ENCODE measurements around the gene TST. TPM values are rescaled to one million over a fixed set of nuclear protein-coding genes. Genes with fewer than 3 reads are reported as not detected.

TST gene
- total RNA-seq, 3 donors from 2014 or later (not counting 1 experiment from before 2014, with no cell fraction given), result 3.1 to 4.9 (median 4.3) TPM

DNA sequence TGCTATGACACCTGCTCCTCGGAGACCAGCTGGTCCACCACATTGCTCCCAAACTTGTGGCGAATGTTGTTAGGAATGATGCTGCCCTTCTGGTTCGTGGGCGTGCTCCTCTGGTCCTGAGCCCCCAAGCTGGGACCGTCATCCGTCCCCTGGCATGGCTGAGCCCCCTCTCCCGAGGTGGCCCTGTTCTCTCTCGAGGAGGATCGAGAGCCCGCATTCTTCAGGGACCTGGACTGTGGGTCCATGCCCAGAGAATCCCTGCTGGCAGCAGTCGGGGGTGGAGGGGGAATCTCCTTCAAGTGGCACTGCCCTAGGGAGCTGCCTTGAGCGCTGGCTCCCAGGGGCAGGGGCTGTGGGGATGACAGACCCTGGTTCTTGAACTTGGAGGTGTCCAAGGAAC, 17.4 kb downstream of the TST start:
- TF ChIP-seq, protein P1, sequence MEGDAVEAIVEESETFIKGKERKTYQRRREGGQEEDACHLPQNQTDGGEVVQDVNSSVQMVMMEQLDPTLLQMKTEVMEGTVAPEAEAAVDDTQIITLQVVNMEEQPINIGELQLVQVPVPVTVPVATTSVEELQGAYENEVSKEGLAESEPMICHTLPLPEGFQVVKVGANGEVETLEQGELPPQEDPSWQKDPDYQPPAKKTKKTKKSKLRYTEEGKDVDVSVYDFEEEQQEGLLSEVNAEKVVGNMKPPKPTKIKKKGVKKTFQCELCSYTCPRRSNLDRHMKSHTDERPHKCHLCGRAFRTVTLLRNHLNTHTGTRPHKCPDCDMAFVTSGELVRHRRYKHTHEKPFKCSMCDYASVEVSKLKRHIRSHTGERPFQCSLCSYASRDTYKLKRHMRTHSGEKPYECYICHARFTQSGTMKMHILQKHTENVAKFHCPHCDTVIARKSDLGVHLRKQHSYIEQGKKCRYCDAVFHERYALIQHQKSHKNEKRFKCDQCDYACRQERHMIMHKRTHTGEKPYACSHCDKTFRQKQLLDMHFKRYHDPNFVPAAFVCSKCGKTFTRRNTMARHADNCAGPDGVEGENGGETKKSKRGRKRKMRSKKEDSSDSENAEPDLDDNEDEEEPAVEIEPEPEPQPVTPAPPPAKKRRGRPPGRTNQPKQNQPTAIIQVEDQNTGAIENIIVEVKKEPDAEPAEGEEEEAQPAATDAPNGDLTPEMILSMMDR (IDR thresholded peaks at IDR 0.05), result no peak
- no peak for DNase-seq
- Mint-ChIP-seq H3K27ac (no peak overlapping the region), H3K9me3 (no peaks in the 10 kb centered on the region), H3K4me3 (no peak overlapping the region), H3K36me3 (no peaks in the 10 kb centered on the region), H3K27me3 (ENCODE audit: low read depth in 2 of 2) (peaks cover 13 to 15% of the 10 kb centered on the region in 2 donors), H3K4me1 (no peaks in the 10 kb centered on the region)
- 86% methylated on average over 12 of the region's 12 CpGs for WGBS (ENCODE audit: insufficient coverage)
- intact Hi-C loops (cut with micrococcal nuclease), result no loop called here
- Histone ChIP-seq H3K4me1 (ENCODE audit: control insufficient read depth, insufficient read depth, low read length) (no peaks in the 10 kb centered on the region), H3K36me3 (ENCODE audit: control insufficient read depth, insufficient read depth, low read length) (no peaks in the 10 kb centered on the region), H3K27me3 (ENCODE audit: control insufficient read depth, insufficient read depth, low read length) (no peaks in the 10 kb centered on the region), H3K27ac (ENCODE audit: low read length) (no peak overlapping the region), H3K4me3 (ENCODE audit: low read length) (no peak overlapping the region), H3K9me3 (ENCODE audit: control insufficient read depth, insufficient read depth, low read length) (no peaks in the 10 kb centered on the region)
- no peak for ATAC-seq

DNA sequence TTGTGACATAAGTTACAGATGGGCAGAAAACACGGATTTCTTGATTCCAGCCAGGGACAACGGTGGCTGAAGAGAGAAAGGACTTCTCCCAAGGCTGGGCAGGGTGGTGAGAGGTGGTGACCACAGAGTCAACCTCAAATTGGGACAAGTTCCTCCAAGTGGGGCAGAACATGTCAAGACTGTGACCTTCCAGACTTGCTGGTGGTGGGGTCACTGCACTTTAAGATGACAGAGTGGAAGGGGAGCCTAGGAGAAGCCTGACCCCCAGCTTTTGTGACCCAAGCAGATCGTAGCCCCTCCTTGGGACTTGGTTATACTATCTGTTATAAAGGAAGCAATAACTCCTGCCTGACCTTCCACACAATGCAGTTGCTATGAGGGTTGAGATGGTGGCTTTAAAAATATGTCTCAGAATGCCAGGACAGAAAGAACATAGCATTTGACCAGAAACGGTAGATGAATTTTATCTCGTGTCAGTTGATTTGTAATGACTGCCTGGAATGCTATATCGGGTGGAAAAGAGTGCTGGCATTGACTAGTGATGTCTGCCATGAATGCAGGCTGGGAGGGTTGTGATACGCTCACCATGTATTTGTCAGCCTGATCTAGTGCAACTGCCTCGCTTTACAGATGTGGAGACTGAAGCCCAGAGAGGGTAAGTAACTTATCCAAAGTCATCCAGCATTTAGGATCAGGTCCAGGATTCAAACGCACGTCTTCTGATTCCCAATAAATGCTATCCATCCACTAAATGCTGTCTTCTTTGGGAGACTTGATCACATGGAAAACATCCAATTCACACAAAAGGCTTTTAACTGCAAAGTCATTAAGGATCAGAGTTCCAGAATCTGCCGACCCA, 18.3 kb downstream of the TST start:
- H3K4me3 ChIP-seq (ENCODE audit: low read length), result no peak overlapping the region
- peaks cover 7 to 11% of the 10 kb centered on the region in 2 donors for H3K27me3 Mint-ChIP-seq (ENCODE audit: low read depth in 2 of 2)
- intact Hi-C loops (cut with micrococcal nuclease), result no loop called here
- DNase-seq (no peak), ATAC-seq (no peak)
- no peak overlapping the region for H3K27ac ChIP-seq (ENCODE audit: low read length)
- no peaks in the 10 kb centered on the region for H3K27me3 ChIP-seq (ENCODE audit: control insufficient read depth, insufficient read depth, low read length)
- H3K36me3 Mint-ChIP-seq, result no peaks in the 10 kb centered on the region
- no peaks in the 10 kb centered on the region for H3K4me1 Mint-ChIP-seq
- H3K9me3 ChIP-seq (ENCODE audit: control insufficient read depth, insufficient read depth, low read length), result no peaks in the 10 kb centered on the region
- H3K36me3 ChIP-seq (ENCODE audit: control insufficient read depth, insufficient read depth, low read length), result no peaks in the 10 kb centered on the region
- TF ChIP-seq, protein P1 (IDR thresholded peaks at IDR 0.05), result no peak
- WGBS (ENCODE audit: insufficient coverage), result 79% methylated on average over 10 of the region's 11 CpGs
- H3K4me3 Mint-ChIP-seq, result no peak overlapping the region
- H3K27ac Mint-ChIP-seq, result no peak overlapping the region
- no peaks in the 10 kb centered on the region for H3K9me3 Mint-ChIP-seq
- no peaks in the 10 kb centered on the region for H3K4me1 ChIP-seq (ENCODE audit: control insufficient read depth, insufficient read depth, low read length)

DNA sequence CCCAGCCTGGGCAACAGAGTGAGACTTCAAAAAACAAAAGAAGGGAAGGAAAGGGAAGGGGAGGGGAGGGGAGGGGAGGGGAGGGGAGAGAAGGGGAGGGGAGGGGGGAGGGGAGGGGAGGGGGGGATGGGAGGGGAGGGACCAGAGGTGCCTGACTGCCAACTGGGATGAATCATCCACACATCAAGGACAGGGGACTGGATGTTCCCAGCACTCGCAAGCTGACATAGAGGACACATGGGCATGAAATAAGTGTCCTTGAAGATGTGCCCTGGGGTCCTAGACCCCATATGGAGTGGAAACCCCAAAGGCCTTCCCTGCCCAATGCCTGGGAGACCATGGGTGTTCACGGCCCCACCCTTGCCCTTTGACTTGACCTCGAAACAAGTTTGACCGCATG, 19.8 kb downstream of the TST start:
- H3K27ac ChIP-seq (ENCODE audit: low read length), result no peak overlapping the region
- H3K4me1 Mint-ChIP-seq, result no peaks in the 10 kb centered on the region
- intact Hi-C loops (cut with micrococcal nuclease), result no loop called here
- H3K36me3 Mint-ChIP-seq, result no peaks in the 10 kb centered on the region
- H3K27ac Mint-ChIP-seq, result no peak overlapping the region
- H3K4me1 ChIP-seq (ENCODE audit: control insufficient read depth, insufficient read depth, low read length), result no peaks in the 10 kb centered on the region
- no peaks in the 10 kb centered on the region for H3K9me3 ChIP-seq (ENCODE audit: control insufficient read depth, insufficient read depth, low read length)
- no peak overlapping the region for H3K4me3 Mint-ChIP-seq
- no peak overlapping the region for H3K4me3 ChIP-seq (ENCODE audit: low read length)
- H3K36me3 ChIP-seq (ENCODE audit: control insufficient read depth, insufficient read depth, low read length), result no peaks in the 10 kb centered on the region
- ATAC-seq (no peak), DNase-seq (no peak)
- H3K27me3 ChIP-seq (ENCODE audit: control insufficient read depth, insufficient read depth, low read length), result no peaks in the 10 kb centered on the region
- H3K9me3 Mint-ChIP-seq, result no peaks in the 10 kb centered on the region
- 92% methylated on average over 4 of the region's 4 CpGs for WGBS (ENCODE audit: insufficient coverage)
- TF ChIP-seq, protein P1 (IDR thresholded peaks at IDR 0.05), result no peak
- H3K27me3 Mint-ChIP-seq (ENCODE audit: low read depth in 2 of 2), result peaks cover 5 to 15% of the 10 kb centered on the region in 2 donors
